NCI-H69 (cell line): Measurements from ENCODE around the gene SLC25A13.
"Not testable (repeated sequence)": the region's sequence is repeated elsewhere in the genome, so short reads cannot be mapped to it uniquely, and the experiment has no call there.

ENCODE experiments used
- DNase-seq: peaks from one replicate; lab custom pipeline; 2025; lab: John Stamatoyannopoulos, UW

Gene SLC25A13

GRCh38 chr7:96321658-96322372 lies at the start of gene SLC25A13:
TSS of gene SLC25A13 (minus strand) at chr7:96322098. CDS start at chr7:96321956, 142 bp downstream.
- DNase-seq: peak; percentile 97

- not testable (repeated sequence) for DNase-seq
These were observed 44.0 kb upstream of the SLC25A13 start for GRCh38 chr7:96365916-96366315.

- no peak for DNase-seq
These were observed 39.4 kb upstream of the SLC25A13 start for GRCh38 chr7:96361116-96361857.

- no peak for DNase-seq
These were observed 38.0 kb upstream of the SLC25A13 start for GRCh38 chr7:96359876-96360275.

GRCh38 chr7:96358236-96358971 lies 36.5 kb upstream of the SLC25A13 start:
- not testable (repeated sequence) for DNase-seq

GRCh38 chr7:96355990-96356506 lies 34.1 kb upstream of the SLC25A13 start:
- DNase-seq: no peak

GRCh38 chr7:96354881-96355280 lies 33.0 kb upstream of the SLC25A13 start:
- DNase-seq: no peak

GRCh38 chr7:96349572-96349971 lies 27.7 kb upstream of the SLC25A13 start:
- DNase-seq: peak; percentile 37

GRCh38 chr7:96347471-96347870 lies 25.6 kb upstream of the SLC25A13 start:
- DNase-seq: no peak

- DNase-seq: peak; percentile 48
These were observed 24.5 kb upstream of the SLC25A13 start for GRCh38 chr7:96346293-96346953.

GRCh38 chr7:96344236-96344635 lies 22.3 kb upstream of the SLC25A13 start:
- peak; percentile 43 for DNase-seq

- DNase-seq: peak; percentile 98
These were observed 20.2 kb upstream of the SLC25A13 start for GRCh38 chr7:96342049-96342448.

GRCh38 chr7:96337519-96337918 lies 15.6 kb upstream of the SLC25A13 start:
- no peak for DNase-seq

GRCh38 chr7:96332325-96332724 lies 10.4 kb upstream of the SLC25A13 start:
- DNase-seq: peak; percentile 31

- peak; percentile 52 for DNase-seq
These were observed 9.9 kb upstream of the SLC25A13 start for GRCh38 chr7:96331775-96332174.

- DNase-seq: peak; percentile 66
These were observed 9.3 kb upstream of the SLC25A13 start for GRCh38 chr7:96331233-96331632.

GRCh38 chr7:96330193-96330592 lies 8.3 kb upstream of the SLC25A13 start:
- peak; percentile 89 for DNase-seq

GRCh38 chr7:96329241-96329640 lies 7.3 kb upstream of the SLC25A13 start:
- DNase-seq: peak; percentile 93

GRCh38 chr7:96328016-96328415 lies 6.1 kb upstream of the SLC25A13 start:
- DNase-seq: peak; percentile 84

- DNase-seq: peak; percentile 99
These were observed 5.5 kb upstream of the SLC25A13 start for GRCh38 chr7:96327429-96327828.

GRCh38 chr7:96326752-96327151 lies 4.9 kb upstream of the SLC25A13 start:
- DNase-seq: peak; percentile 76
